H1 (cell line): ENCODE data around the gene ADARB2.

Source experiments
- ATF2 ChIP-seq: IDR thresholded peaks from 2 replicates; pipeline ENCODE4 v1.6.1; 2012; ENCODE audit warnings: low read length, inconsistent platforms
- CTCF ChIP-seq, 3 experiments: IDR thresholded peaks; 1 replicate in 2 of 3; 2 replicates in 1 of 3; pipeline versions ENCODE4 v1.5.1 to v1.6.1; 2011; ENCODE audit warnings: low read length in 3 of 3, mild to moderate bottlenecking in 3 of 3, inconsistent platforms in 2 of 3, low read depth in 1 of 3, moderate library complexity in 1 of 3; ENCODE audit not compliant: insufficient read depth in 1 of 3; ENCODE audit errors: control extremely low read depth in 1 of 3
- EZH2 ChIP-seq: fragments of 200-600 bp; sonication (generic); IDR thresholded peaks from 2 replicates; pipeline ENCODE4 v1.7.1; 2012; ENCODE audit warnings: low read depth, mild to moderate bottlenecking, moderate library complexity, low read length, inconsistent platforms; ENCODE audit not compliant: severe bottlenecking
- HDAC6 ChIP-seq: IDR thresholded peaks from one replicate; pipeline ENCODE4 v1.7.1; 2012; ENCODE audit warnings: low read depth, mild to moderate bottlenecking, inconsistent platforms, low read length, moderate library complexity
- JUN ChIP-seq: IDR thresholded peaks from 2 replicates; pipeline ENCODE4 v1.6.1; 2011; ENCODE audit warnings: low read depth, mild to moderate bottlenecking, improper control_type of control experiment, low read length
- MAFK ChIP-seq: IDR thresholded peaks from 2 replicates; pipeline ENCODE4 v1.6.1; 2012; ENCODE audit warnings: low read depth, mild to moderate bottlenecking, improper control_type of control experiment, low read length

GRCh38 chr10:1515121-1515779 lies 222.1 kb downstream of the ADARB2 start:
- no peak for TF ChIP-seq HDAC6
- no peak for TF ChIP-seq EZH2
- no peak for TF ChIP-seq CTCF (IDR thresholded peaks at IDR 0.05; ENCODE audit: control extremely low read depth in 1 of 3, insufficient read depth in 1 of 3, low read depth in 1 of 3, low read length in 3 of 3)
- TF ChIP-seq ATF2 = no peak
- TF ChIP-seq MAFK = no peak
- TF ChIP-seq JUN = no peak
